OCI-LY3 (cell line): Measurements from ENCODE around the gene GNG13.

Source experiments
- CTCF ChIP-seq: fragments of 200-600, 300-600 bp; sonication (generic); IDR thresholded peaks from 2 replicates; pipeline ENCODE4 v1.5.1; 2014; ENCODE audit warnings: antibody characterized with exemption, low read length, low read depth
- EZH2phosphoT487 ChIP-seq: fragments of 200-600 bp; shearing (Covaris generic); IDR thresholded peaks from 2 replicates; pipeline ENCODE4 v1.6.1; 2018; ENCODE audit warnings: antibody characterized with exemption, mixed run types, low read depth

- TF ChIP-seq CTCF (no peak), EZH2phosphoT487 (no peak)
Measured at GRCh38 chr16:790086-790485, 10.4 kb downstream of the GNG13 start.
